ENCODE measurements around the gene ATP6AP1. TPM values are rescaled to one million over a fixed set of nuclear protein-coding genes. Genes with fewer than 3 reads are reported as not detected.

ATP6AP1 gene
- total and polyA plus RNA-seq, 9 of the 15 experiments (the other 6 are each of a cell fraction or from before 2014, with no cell fraction given), result 8.3 to 90.5 (median 52.9) TPM

- Histone ChIP-seq H3K4me3 (no peak overlapping the region), H3K79me2 (ENCODE audit: control insufficient read depth, insufficient read depth, low read length) (peaks cover 3% of the 10 kb centered on the region; the same call in 1 of the 3 replicates), H3K9ac (ENCODE audit: insufficient read depth in 1 of 2, low read depth in 2 of 2, low read length in 2 of 2) (peak overlapping the region in 1 of 2 experiments; percentile 64; a peak in 1 of 4 replicates), H3K4me2 (ENCODE audit: insufficient read depth, low read length) (no peak overlapping the region), H3K27ac (ENCODE audit: extremely low read depth, low read depth, low read length) (no peak overlapping the region), H4K20me1 (replicated peaks; ENCODE audit: control insufficient read depth, insufficient read depth, low read length) (no peaks in the 10 kb centered on the region), H3K9me3 (replicated peaks; ENCODE audit: control insufficient read depth, insufficient read depth, low read depth, low read length) (no peaks in the 10 kb centered on the region), H3K4me1 (replicated peaks in 1 of 2; ENCODE audit: control insufficient read depth in 2 of 2, insufficient read depth in 2 of 2, low read length in 2 of 2) (peaks cover 3 to 31% of the 10 kb centered on the region in 2 experiments; a peak in 4 of 5 replicates), H3K27me3 (ENCODE audit: control insufficient read depth in 2 of 2, insufficient read depth in 2 of 2, low read length in 2 of 2) (no peaks in the 10 kb centered on the region), H2AFZ (ENCODE audit: low read depth, low read length) (no peak overlapping the region), H3K36me3 (ENCODE audit: control insufficient read depth, insufficient read depth, low read length) (peaks cover 7% of the 10 kb centered on the region; the same call in 1 of the 3 replicates), H3K9me1 (ENCODE audit: control insufficient read depth, insufficient read depth, low read length) (no peaks in the 10 kb centered on the region)
- no TSS peak for BruUV-seq (replicated peaks)
- in situ Hi-C loops (cut with MboI) (no loop called here), intact Hi-C loops (cut with micrococcal nuclease) (no loop called here)
- DNase-seq (ENCODE audit: extremely low read depth in 1 of 4, low spot score in 3 of 4) (no peak), ATAC-seq (peak; percentile 16; the same call in 2 of the 3 replicates), FAIRE-seq (no peak)
- ChIA-PET POLR2A (interaction anchor here (2.1 to 3.2 kb wide), 2 partner anchors 11 to 19 kb away, joined by 4 to 11 read pairs; partner anchors contain the start of genes ATP6AP1 and RPL10), CTCF (ENCODE audit: low intra/inter-chr PET ratio) (no interaction called here)
- TF ChIP-seq HNRNPUL1 (IDR thresholded peaks at IDR 0.05; ENCODE audit: low read length) (no peak), NCOA4 (IDR thresholded peaks at IDR 0.05; ENCODE audit: partially characterized antibody) (no peak), SNIP1 (IDR thresholded peaks at IDR 0.05; ENCODE audit: low read depth) (no peak), GABPB2 (CRISPR knock-in tag; conservative IDR thresholded peaks at IDR 0.05) (no peak), RBFOX2 (IDR thresholded peaks at IDR 0.05; ENCODE audit: low read depth, low read length) (0 out of 2 replicates have a peak, but pooled peaks have one; percentile 3), ZNF436 (CRISPR knock-in tag; IDR thresholded peaks at IDR 0.05) (no peak), E2F5 (CRISPR knock-in tag; IDR thresholded peaks at IDR 0.05) (no peak), TCF7 (IDR thresholded peaks at IDR 0.05; ENCODE audit: borderline replicate concordance) (no peak)
- 23% methylated on average over 7 of the region's 7 CpGs for WGBS (ENCODE audit: insufficient coverage, low coverage, missing lambda C conversion rate)
Observed at GRCh38 chrX:154417157-154417556, 11.3 kb upstream of the ATP6AP1 start.

Measured in K562 (cell line).